ENCODE results near the gene CDKAL1. TPM values are rescaled to one million over a fixed set of nuclear protein-coding genes. Genes with fewer than 3 reads are reported as not detected.
"Not testable (repeated sequence)": the region's sequence is repeated elsewhere in the genome, so short reads cannot be mapped to it uniquely, and the experiment has no call there.

Gene CDKAL1
- total RNA-seq, 1 experiment from 2014 or later = 13.8 TPM

DNA sequence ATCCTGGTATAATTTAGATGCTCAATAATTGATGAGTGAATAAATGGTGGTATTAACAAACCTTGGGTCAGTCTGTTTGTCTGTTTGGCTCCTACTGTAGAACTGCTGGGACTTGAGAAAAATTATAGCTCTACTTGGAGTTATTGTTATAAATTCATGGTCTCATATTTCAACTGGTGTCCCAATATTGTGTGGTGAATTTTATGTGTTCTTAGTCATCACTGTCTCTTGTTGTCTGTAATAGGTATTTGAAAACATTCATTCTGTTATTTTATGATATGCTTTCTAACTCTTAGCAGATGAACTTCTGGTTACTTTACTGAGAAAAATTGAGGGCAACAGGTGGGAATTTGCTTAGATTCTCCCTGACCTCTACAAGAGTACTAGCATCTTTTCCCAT is 221.4 kb downstream of the CDKAL1 start:
- Histone ChIP-seq H3K4me3 (ENCODE audit: low read length) (no peak overlapping the region), H3F3A (ENCODE audit: low read length, unreplicated experiment) (no peaks in the 10 kb centered on the region), H3K9me2 (replicated peaks; ENCODE audit: low read length) (no peaks in the 10 kb centered on the region), H3K27ac (ENCODE audit: low read length) (0 out of 2 replicates have a peak overlapping the region, but pooled peaks have one; percentile 5), H3K36me3 (ENCODE audit: low read depth, low read length) (no peaks in the 10 kb centered on the region), H2AFZ (ENCODE audit: low read length) (no peak overlapping the region), H3K4me2 (ENCODE audit: low read length) (peak overlapping the region; percentile 40; the same call in 1 of the 2 replicates), H4K20me1 (ENCODE audit: low read length) (0 out of 2 replicates have a peak, but pooled peaks cover 3% of the 10 kb centered on the region), H3K9me3 (ENCODE audit: low read length) (no peaks in the 10 kb centered on the region), H3K27me3 (ENCODE audit: low read length) (no peaks in the 10 kb centered on the region), H3K4me1 (ENCODE audit: insufficient read depth, low read length) (peaks cover 24% of the 10 kb centered on the region), H3K79me2 (ENCODE audit: low read length) (no peaks in the 10 kb centered on the region), H3K9ac (ENCODE audit: low read length) (no peak overlapping the region)
- peak; percentile 94 for ATAC-seq
- peak; percentile 79 for DNase-seq
- intact Hi-C loops (cut with micrococcal nuclease) = loop anchor here (10.0 kb wide), 1 partner anchor 171 kb away; no protein-coding TSS in a partner anchor
- TF ChIP-seq EZH2 (IDR thresholded peaks at IDR 0.05; ENCODE audit: low read length, unreplicated experiment) = no peak
- no peak for TF ChIP-seq EZH2phosphoT487 (IDR thresholded peaks at IDR 0.05; ENCODE audit: borderline replicate concordance, low read length)
- TF ChIP-seq, protein P1, sequence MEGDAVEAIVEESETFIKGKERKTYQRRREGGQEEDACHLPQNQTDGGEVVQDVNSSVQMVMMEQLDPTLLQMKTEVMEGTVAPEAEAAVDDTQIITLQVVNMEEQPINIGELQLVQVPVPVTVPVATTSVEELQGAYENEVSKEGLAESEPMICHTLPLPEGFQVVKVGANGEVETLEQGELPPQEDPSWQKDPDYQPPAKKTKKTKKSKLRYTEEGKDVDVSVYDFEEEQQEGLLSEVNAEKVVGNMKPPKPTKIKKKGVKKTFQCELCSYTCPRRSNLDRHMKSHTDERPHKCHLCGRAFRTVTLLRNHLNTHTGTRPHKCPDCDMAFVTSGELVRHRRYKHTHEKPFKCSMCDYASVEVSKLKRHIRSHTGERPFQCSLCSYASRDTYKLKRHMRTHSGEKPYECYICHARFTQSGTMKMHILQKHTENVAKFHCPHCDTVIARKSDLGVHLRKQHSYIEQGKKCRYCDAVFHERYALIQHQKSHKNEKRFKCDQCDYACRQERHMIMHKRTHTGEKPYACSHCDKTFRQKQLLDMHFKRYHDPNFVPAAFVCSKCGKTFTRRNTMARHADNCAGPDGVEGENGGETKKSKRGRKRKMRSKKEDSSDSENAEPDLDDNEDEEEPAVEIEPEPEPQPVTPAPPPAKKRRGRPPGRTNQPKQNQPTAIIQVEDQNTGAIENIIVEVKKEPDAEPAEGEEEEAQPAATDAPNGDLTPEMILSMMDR (conservative IDR thresholded peaks at IDR 0.05; ENCODE audit: low read depth, low read length) = no peak
- no TSS peak for BruUV-seq (replicated peaks)
- ChIA-PET CTCF (interaction anchor here (0.5 kb wide), 2 partner anchors 833 to 1230 kb away, joined by 5 to 10 read pairs; no protein-coding TSS in a partner anchor), POLR2A (ENCODE audit: unreplicated experiment) (no interaction called here)

GRCh38 chr6:20756584-20757147 is 222.4 kb downstream of the CDKAL1 start:
- H3K9me2 ChIP-seq (replicated peaks; ENCODE audit: low read length); H3K4me2 ChIP-seq (ENCODE audit: low read length); BruUV-seq (replicated peaks); H4K20me1 ChIP-seq (ENCODE audit: low read length); H3K9ac ChIP-seq (ENCODE audit: low read length); DNase-seq; H3K4me3 ChIP-seq (ENCODE audit: low read length); H3K79me2 ChIP-seq (ENCODE audit: low read length); H3K27ac ChIP-seq (ENCODE audit: low read length); H3K27me3 ChIP-seq (ENCODE audit: low read length); CTCF ChIA-PET; POLR2A ChIA-PET (ENCODE audit: unreplicated experiment); ATAC-seq; H3K9me3 ChIP-seq (ENCODE audit: low read length); H2AFZ ChIP-seq (ENCODE audit: low read length); H3K36me3 ChIP-seq (ENCODE audit: low read depth, low read length); H3F3A ChIP-seq (ENCODE audit: low read length, unreplicated experiment): not testable (repeated sequence)
- H3K4me1 ChIP-seq (ENCODE audit: insufficient read depth, low read length) = peaks cover 24% of the 10 kb centered on the region
- intact Hi-C loops (cut with micrococcal nuclease) = loop anchor here (10.0 kb wide), 1 partner anchor 172 kb away; no protein-coding TSS in a partner anchor

DNA sequence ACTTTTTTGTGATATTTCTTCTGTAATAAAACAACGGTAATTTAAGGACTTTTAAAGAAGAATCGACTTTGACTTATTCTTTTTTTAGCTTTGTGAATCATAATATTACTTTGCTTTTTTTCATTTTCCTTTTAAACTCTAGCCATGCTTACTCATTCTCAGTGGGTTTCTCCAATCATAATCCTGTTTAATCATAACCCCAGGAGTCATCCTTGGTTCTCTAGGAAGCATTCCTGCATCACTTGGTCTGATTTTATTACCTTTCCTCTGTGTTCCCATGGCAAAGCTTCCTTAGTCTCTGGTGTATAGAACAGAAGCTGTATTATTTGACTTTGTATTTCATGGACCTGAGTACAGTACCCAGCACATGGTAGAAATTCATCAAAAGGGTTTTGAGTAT is 223.5 kb downstream of the CDKAL1 start:
- Histone ChIP-seq H3K79me2 (ENCODE audit: low read length) (no peaks in the 10 kb centered on the region), H3K9me2 (replicated peaks; ENCODE audit: low read length) (no peaks in the 10 kb centered on the region), H3K4me3 (ENCODE audit: low read length) (no peak overlapping the region), H3K27me3 (ENCODE audit: low read length) (no peaks in the 10 kb centered on the region), H3K36me3 (ENCODE audit: low read depth, low read length) (no peaks in the 10 kb centered on the region), H2AFZ (ENCODE audit: low read length) (no peak overlapping the region), H3F3A (ENCODE audit: low read length, unreplicated experiment) (no peaks in the 10 kb centered on the region), H3K27ac (ENCODE audit: low read length) (peak overlapping the region; percentile 26; the same call in 1 of the 2 replicates), H3K9me3 (ENCODE audit: low read length) (no peaks in the 10 kb centered on the region), H3K9ac (ENCODE audit: low read length) (no peak overlapping the region), H3K4me1 (ENCODE audit: insufficient read depth, low read length) (peaks cover 24% of the 10 kb centered on the region), H3K4me2 (ENCODE audit: low read length) (no peak overlapping the region), H4K20me1 (ENCODE audit: low read length) (0 out of 2 replicates have a peak, but pooled peaks cover 3% of the 10 kb centered on the region)
- intact Hi-C loops (cut with micrococcal nuclease) = loop anchor here (10.0 kb wide), 1 partner anchor 173 kb away; no protein-coding TSS in a partner anchor
- ATAC-seq (peak; percentile 71), DNase-seq (peak; percentile 61)
- TF ChIP-seq, protein P1 (conservative IDR thresholded peaks at IDR 0.05; ENCODE audit: low read depth, low read length) = no peak
- no peak for TF ChIP-seq EZH2 (IDR thresholded peaks at IDR 0.05; ENCODE audit: low read length, unreplicated experiment)
- no peak for TF ChIP-seq EZH2phosphoT487 (IDR thresholded peaks at IDR 0.05; ENCODE audit: borderline replicate concordance, low read length)
- CTCF ChIA-PET = no interaction called here
- POLR2A ChIA-PET (ENCODE audit: unreplicated experiment) = no interaction called here
- BruUV-seq (replicated peaks) = no TSS peak
